Measurements from ENCODE around the gene CDT1. TPM values are rescaled to one million over a fixed set of nuclear protein-coding genes. Genes with fewer than 3 reads are reported as not detected.

Gene CDT1
- polyA plus RNA-seq, 1 experiment = 1.2 TPM

- peak overlapping the region; percentile 57 for H3K27ac ChIP-seq (ENCODE audit: low read depth, low read length)
- H3K27me3 ChIP-seq (ENCODE audit: control insufficient read depth, insufficient read depth, low read length) = no peaks in the 10 kb centered on the region
- H3K4me3 ChIP-seq (ENCODE audit: low read depth, low read length) = 0 out of 2 replicates have a peak overlapping the region, but pooled peaks have one; percentile 3
- no peaks in the 10 kb centered on the region; the same call in 1 of the 2 replicates for H3K9me3 ChIP-seq (ENCODE audit: control insufficient read depth, insufficient read depth, low read length)
- ChIA-PET POLR2A (interaction anchor here (0.6 to 0.7 kb wide), 3 partner anchors 8 to 57 kb away, joined by 3 to 4 read pairs (median 3); partner anchors contain the start of gene PIEZO1), CTCF (interaction anchor here (0.6 to 2.7 kb wide), 4 partner anchors 17 to 30 kb away, joined by 3 to 12 read pairs (median 4); no protein-coding TSS in a partner anchor)
- DNase-seq (ENCODE audit: low read depth, low spot score) = no peak
- TF ChIP-seq CTCF (IDR thresholded peaks at IDR 0.05; ENCODE audit: low read depth, low read length) = no peak
These were observed 36.0 kb upstream of the CDT1 start for GRCh38 chr16:88767546-88768070.

- ChIA-PET POLR2A (interaction anchor here (0.6 to 0.7 kb wide), 3 partner anchors 9 to 56 kb away, joined by 3 to 4 read pairs (median 3); partner anchors contain the start of gene PIEZO1), CTCF (interaction anchor here (0.6 to 2.7 kb wide), 3 partner anchors 16 to 31 kb away, joined by 4 to 12 read pairs (median 4); no protein-coding TSS in a partner anchor)
- no peak for DNase-seq (ENCODE audit: low read depth, low spot score)
- no peaks in the 10 kb centered on the region for H3K27me3 ChIP-seq (ENCODE audit: control insufficient read depth, insufficient read depth, low read length)
- H3K9me3 ChIP-seq (ENCODE audit: control insufficient read depth, insufficient read depth, low read length) = no peaks in the 10 kb centered on the region; the same call in 1 of the 2 replicates
- H3K4me3 ChIP-seq (ENCODE audit: low read depth, low read length) = peak overlapping the region; percentile 3
- H3K27ac ChIP-seq (ENCODE audit: low read depth, low read length) = peak overlapping the region; percentile 57
- no peak for TF ChIP-seq CTCF (IDR thresholded peaks at IDR 0.05; ENCODE audit: low read depth, low read length)
These were observed 35.4 kb upstream of the CDT1 start for GRCh38 chr16:88768071-88768783.

- Histone ChIP-seq H3K4me3 (ENCODE audit: low read depth, low read length) (peak overlapping the region; percentile 25), H3K27ac (ENCODE audit: low read depth, low read length) (peak overlapping the region; percentile 83)
These were observed 33.8 kb upstream of the CDT1 start for GRCh38 chr16:88769617-88770460.

More at GRCh38 chr16:88769617-88770460, 33.8 kb upstream of the CDT1 start:
- DNase-seq (ENCODE audit: low read depth, low spot score) = no peak
- ChIA-PET POLR2A (interaction anchor here (1.1 kb wide), 2 partner anchors 9 to 42 kb away, joined by 4 read pairs; partner anchors contain the start of gene APRT), CTCF (interaction anchor here (1.1 to 2.5 kb wide), 2 partner anchors 27 to 33 kb away, joined by 3 to 12 read pairs; no protein-coding TSS in a partner anchor)
- Histone ChIP-seq H3K27me3 (ENCODE audit: control insufficient read depth, insufficient read depth, low read length) (no peaks in the 10 kb centered on the region), H3K9me3 (ENCODE audit: control insufficient read depth, insufficient read depth, low read length) (no peaks in the 10 kb centered on the region; the same call in 1 of the 2 replicates)
- TF ChIP-seq CTCF (IDR thresholded peaks at IDR 0.05; ENCODE audit: low read depth, low read length) = no peak

All from AG04450 (cell line).